HUDEP-2 (cell line): ENCODE results near the gene ATXN1.
"Not testable (repeated sequence)": the region's sequence is repeated elsewhere in the genome, so short reads cannot be mapped to it uniquely, and the experiment has no call there.

Experiments used
- DNase-seq, 76 experiments: peaks; one replicate each; lab custom pipeline; 2025; ENCODE audit not compliant: unreplicated experiment in 76 of 76; lab: John Stamatoyannopoulos, UW

Gene ATXN1

GRCh38 chr6:16470502-16471221, 290.6 kb downstream of the ATXN1 start:
- no peak for DNase-seq

DNA sequence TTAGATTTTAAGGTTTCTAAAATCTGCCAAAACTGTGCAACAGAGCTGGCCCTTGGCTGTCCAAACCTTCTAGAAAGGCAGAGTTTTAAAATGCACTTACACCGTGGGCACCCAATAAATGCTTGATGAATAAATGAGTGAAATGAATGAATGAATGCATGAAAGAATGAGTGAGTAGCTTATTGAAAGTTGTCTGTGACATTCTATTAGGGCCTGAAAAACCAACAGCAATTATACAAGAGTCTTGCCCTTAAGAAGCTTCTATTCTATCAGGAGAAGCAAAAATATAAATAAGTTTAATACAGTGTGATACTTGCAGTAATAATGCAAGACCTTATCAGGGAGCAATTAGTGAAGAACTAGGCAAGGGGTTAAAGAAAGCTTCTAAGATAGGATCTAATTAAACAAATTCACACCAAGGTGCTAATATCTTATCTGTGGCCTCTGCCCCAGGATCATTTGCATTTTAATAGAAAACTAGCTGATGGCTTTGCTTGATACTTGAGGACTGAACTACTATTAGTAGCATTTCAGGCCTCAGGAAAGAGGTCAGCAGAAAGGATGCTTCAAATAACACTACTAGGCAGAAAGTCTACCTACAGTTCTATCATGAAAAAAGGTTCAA, 292.2 kb downstream of the ATXN1 start:
- DNase-seq, result no peak

DNA sequence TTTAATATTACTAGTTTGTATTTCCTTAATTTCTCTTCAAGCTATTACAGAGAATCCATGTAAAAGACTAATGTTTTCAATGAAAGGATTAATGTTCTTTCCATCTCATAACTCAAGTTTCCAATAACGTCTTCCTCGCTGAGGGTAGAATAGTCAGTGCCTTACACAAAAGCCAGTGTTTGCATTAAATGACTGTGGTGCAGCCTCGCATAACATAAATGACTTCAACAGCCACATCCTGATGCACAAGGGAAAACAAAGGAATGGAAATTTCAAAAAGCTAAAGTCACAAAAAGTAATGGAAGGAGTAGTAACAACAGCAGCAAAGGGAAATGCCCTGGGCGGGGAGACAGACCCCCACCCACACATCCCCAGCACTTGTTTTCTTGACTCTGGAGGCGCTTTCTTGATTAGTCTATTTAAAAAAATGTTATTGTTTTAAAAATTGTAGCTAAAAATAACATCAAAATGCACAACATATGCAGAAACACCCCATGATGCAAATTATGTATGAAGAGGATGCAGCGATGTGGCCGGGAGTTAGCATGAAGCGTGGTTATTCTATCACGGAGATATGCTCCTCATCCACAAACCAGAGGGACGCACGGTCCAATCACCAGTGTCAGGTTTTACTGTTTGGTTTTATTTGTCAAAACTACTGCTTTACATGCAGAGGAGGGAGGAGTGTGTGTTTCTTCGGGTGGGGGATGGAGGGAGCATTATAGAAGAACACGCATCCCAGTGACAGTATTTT, 294.3 kb downstream of the ATXN1 start:
- no peak for DNase-seq

DNA sequence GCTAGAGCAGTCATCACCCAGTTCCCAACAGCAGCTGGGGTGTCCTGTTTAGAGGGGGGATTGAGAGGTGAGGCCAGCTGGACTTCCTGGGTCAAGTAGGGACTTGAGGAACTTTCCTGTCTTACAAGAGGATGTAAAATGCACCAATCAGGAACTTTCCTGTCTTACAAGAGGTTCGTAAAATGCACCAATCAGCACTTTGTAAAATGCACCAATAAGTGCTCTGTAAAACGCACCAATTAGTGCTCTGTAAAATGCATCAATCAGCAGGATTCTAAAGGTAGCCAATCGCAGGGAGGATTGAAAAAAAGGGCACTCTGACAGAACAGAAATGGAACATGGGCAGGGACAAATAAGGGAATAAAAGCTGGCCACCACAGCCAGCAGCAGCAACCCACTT, 297.2 kb downstream of the ATXN1 start:
- DNase-seq, result no peak

GRCh38 chr6:16463246-16463645, 298.0 kb downstream of the ATXN1 start:
- not testable (repeated sequence) for DNase-seq

GRCh38 chr6:16461491-16461890, 299.8 kb downstream of the ATXN1 start:
- no peak for DNase-seq

DNA sequence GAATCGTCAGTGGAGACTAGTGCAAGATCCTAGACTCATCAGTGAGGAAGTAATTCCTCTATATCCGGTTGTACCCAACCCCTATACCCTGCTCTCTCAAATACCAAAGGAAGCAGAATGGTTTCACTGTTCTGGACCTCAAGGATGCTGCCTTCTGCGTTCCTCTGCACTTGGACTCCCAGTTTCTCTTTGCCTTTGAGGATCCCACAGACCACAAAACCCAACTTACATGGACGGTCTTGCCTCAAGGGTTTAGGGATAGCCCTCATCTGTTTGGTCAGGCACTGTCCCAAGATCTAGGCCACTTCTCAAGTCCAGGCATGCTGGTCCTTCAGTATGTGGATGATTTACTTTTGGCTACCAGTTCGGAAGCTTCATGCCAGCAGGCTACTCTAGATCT, 301.8 kb downstream of the ATXN1 start:
- DNase-seq, result not testable (repeated sequence)

GRCh38 chr6:16452348-16452747, 308.9 kb downstream of the ATXN1 start:
- DNase-seq, result no peak

DNA sequence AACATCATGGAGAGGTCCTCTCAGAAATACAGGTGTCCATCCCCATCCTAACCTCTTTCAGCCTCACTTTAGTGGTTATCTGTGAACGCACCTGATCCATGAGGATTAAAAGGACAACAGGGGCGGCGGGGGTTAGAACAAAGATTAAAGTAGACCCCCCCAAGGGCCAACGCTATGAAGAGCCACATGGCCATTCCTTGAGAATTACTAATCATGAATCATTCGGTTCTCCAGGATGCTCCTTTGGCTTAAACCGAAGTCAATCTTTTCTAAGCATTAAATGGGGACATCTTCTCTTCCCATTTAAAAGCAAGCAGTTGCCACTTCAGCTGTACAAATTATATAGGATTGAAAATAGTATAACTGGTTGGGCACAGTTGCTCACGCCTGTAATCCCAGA, 310.4 kb downstream of the ATXN1 start:
- DNase-seq, result no peak

GRCh38 chr6:16450285-16450684, 311.0 kb downstream of the ATXN1 start:
- DNase-seq, result no peak

DNA sequence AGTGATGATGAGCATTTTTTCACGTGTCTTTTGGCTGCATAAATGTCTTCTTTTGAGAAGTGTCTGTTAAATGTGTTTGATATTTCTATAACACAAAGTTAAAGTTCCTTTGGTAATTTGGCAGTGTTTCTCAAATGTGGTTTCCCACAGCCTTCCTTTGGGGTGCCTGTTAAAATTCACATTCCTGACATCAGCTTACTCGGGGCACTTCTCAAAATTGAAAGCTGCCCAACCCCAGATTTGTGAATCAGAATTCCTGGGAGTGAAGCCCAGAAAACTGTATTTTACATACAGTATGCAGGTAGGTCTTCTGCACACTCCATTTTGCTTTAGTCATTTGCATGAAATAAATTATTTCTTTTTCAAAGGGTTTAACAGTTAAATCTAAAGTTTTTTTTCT, 315.0 kb downstream of the ATXN1 start:
- DNase-seq, result no peak

- no peak for DNase-seq
Observed at GRCh38 chr6:16442031-16442430, 319.2 kb downstream of the ATXN1 start.

- no peak for DNase-seq
Observed at GRCh38 chr6:16441262-16441661, 320.0 kb downstream of the ATXN1 start.

GRCh38 chr6:16440636-16441212, 320.5 kb downstream of the ATXN1 start:
- DNase-seq, result no peak

- peak in 3 of 76 experiments; percentile 3 to 21 (median 12) for DNase-seq
Observed at GRCh38 chr6:16438718-16439591, 322.3 kb downstream of the ATXN1 start.

DNA sequence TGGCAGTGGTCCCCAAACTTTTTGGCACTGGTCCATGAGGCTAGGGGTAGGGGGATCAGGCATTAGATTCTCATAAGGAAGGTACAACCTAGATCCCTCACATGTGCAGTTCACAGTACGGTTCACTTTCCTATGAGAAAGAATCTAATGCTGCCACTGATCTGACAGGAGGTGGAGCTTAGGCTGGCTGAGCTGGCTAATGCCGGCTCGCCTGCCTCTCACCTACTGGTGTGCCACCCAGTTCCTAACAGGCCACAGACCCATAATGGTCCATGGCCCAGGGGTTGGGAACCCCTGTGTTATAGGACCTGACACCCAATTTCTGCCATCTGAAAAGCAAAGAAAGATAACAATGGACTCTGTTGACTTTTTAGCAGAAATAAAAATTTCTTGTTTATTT, 323.3 kb downstream of the ATXN1 start:
- no peak for DNase-seq

- DNase-seq, result no peak
Observed at GRCh38 chr6:16437095-16437494, 324.2 kb downstream of the ATXN1 start.

GRCh38 chr6:16436550-16436949, 324.7 kb downstream of the ATXN1 start:
- DNase-seq, result no peak

- DNase-seq, result no peak
Observed at GRCh38 chr6:16434885-16435284, 326.4 kb downstream of the ATXN1 start.

GRCh38 chr6:16433338-16433890, 327.8 kb downstream of the ATXN1 start:
- no peak for DNase-seq
